NCI-H2029 (cell line): ENCODE measurements around the gene FCGR2B.
"Not testable (repeated sequence)": the region's sequence is repeated elsewhere in the genome, so short reads cannot be mapped to it uniquely, and the experiment has no call there.

Experiments used
- DNase-seq: peaks from one replicate; lab custom pipeline; 2025; lab: John Stamatoyannopoulos, UW

The FCGR2B gene

DNA sequence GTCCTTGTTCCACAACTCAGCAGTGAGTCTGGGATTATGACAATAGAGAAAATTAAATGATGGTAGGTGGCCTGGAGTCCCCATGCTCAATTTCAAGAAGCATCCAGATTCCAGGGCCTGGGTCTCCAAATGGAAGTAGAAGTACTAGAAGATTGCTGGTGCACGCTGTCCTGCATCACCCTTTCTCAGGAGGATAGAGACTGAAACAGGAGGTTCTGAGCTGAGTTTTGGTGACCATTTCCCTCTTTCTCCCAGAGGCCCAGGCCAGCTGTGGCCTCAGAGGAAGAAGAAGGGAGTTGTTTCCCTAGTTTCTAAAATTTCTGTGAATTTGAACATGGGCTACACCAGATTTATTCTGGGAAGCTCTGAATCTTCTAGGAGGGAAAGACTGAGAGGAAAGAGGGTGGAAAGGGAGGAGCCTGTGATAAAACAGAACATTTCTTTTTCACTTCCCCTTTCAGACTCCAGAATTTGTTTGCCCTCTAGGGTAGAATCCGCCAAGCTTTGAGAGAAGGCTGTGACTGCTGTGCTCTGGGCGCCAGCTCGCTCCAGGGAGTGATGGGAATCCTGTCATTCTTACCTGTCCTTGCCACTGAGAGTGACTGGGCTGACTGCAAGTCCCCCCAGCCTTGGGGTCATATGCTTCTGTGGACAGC, at the start of gene FCGR2B:
FCGR2B (plus strand) TSS at position 460 of the 656 bp plus-strand sequence; CDS start at position 559, 99 bp downstream.
- not testable (repeated sequence) for DNase-seq

DNA sequence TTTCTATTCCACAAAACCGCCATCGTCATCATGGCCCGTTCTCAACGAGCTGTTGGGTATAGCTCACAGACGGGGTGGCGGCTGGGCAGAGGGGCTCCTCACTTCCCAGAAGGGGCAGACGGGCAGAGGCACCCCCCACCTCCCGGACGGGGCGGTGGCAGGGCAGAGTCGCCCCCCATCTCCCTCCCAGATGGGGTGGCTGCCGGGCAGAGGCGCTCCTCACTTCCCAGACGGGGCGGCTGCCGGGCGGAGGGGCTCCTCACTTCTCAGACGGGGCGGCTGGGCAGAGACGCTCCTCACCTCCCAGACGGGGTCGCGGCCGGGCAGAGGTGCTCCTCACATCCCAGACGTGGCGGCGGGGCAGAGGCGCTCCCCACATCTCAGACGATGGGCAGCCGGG, 46.5 kb upstream of the FCGR2B start:
- DNase-seq: not testable (repeated sequence)

DNA sequence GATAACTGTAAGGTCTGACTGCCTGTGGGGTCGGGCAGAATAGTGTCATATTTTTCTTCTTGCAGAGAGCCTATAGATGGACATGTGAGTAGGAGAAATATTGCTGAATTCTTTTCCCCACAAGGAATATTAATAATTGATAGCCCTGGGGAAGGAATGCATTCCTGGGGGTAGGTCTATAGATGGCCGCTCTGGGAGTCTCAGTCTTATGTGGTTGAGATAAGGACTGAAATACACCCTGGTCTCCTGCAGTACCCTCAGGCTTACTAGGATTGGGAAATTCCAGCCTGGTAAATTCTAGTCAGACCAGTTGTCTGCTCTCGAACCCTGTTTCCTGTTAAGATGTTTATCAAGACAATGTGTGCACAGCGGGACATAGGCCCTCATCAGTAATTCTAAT, 44.4 kb upstream of the FCGR2B start:
- DNase-seq: not testable (repeated sequence)

DNA sequence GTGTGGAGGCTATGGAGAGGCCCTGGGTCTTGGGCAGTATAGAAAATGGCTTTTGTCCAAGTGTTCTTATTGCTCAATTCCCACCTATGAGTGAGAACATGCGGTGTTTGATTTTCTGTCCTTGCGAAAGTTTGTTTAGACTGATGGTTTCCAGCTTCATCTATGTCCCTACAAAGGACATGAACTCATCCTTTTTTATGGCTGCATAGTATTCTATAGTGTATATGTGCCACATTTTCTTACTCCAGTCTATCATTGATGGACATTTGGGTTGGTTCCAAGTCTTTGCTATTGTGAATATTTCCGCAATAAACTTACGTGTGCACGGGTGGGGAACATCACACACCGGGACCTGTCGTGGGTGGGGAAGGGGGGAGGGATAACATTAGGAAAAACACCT, 42.5 kb upstream of the FCGR2B start:
- not testable (repeated sequence) for DNase-seq

DNA sequence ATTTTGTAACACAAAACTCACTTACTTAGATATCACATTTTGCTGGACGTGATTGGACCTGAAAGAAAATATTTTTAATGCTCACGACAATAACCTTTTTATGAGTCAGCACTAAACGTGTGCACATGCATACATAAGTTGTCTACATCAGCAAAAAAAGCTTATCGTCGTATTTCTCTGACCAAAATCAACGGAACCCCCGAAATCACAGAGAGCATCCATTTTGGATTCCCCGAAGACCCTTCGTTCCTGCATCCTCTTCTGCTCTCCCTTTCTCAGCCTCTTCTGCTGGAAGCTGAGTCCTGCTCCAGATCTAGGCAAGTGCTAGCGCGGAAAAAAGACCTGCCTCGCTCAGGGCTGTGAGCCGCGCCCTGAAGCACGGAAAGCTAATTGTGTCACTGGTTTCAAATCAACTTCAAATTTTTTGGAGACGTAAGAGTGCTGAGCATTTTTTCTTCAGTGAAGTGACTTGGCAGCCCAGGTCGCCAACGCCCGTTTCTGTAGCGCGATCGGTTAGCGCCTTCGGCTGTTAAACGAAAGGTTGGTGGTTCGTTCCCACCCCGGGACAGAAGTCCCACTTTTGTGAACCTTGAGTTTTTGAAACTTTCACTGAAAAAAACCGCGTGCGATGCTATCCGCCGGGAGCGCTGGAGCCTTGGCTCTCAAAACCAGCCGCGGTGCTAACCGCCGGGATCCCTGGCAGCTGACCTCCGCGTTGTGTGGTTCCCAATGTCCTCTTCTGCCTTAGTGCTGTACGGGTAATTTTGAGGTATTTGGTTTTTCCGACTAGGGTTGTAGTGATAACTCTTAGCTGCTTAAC, 41.6 kb upstream of the FCGR2B start:
- not testable (repeated sequence) for DNase-seq

DNA sequence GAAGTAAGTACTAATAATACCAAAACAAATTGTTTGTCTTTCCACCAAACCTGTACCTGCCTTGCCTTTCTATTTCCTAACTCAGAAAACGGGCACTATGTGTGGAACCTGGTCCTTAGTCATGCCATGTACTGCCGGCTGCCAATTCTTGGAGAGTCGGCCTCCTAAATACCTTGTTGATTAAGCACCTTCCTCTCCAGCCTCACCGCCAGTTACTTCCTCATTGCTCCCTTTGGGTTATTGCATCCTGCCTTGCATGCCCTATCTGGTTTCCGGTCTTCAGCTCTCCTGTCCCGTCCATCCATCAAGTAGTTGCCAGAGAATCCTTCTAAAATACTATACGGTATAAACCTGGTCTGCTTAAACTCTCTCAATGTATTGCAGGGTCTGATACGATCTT, 40.9 kb upstream of the FCGR2B start:
- not testable (repeated sequence) for DNase-seq

DNA sequence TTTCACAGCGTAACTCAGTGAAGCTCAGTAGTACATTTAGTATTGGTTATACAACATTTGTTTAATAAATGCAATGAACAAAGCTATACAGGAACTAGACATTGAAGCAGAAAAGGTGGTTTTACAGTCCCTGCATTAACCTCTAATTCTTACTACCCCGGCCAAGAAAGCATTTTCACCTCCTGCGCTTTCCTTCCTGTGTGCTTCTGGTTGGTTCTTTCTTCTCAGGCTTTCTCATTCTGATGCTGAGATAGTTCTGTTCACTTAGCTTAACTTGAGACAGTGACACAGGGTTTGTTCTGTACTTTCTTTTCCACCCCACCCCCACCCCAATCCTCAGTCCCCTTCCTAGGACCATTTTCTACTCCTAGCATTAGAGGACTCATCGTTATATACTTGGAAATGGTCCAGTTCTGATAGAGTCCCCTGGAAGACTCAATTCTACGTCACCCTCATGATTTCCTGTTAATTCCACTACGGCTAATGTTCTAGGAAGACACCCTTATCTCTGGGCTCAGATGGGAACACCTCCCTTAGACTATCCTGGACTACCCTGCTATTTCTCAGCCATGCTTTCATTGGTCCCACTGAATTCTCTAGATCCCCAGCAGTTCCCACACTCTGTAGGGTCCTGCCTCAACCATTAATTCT, 39.4 kb upstream of the FCGR2B start:
- not testable (repeated sequence) for DNase-seq

DNA sequence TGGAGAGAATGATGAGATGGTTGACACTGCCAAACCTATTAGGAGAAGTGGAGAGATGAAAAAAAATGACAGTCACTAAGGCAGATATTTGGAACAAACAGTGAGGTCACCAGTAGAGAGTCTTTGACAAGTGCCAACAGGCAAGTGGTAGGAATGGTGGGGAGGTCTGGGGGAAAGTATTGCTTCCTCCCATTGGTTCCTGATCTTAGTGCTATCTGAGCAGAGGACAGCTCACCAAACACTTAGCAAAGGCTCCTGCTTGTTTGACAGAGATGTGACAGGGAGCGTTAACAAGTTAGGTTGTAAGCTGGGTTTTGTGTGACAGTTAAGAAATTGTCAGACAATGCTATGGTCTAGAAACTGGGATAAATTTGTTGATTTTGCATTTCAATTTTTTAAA, 38.3 kb upstream of the FCGR2B start:
- DNase-seq: not testable (repeated sequence)

DNA sequence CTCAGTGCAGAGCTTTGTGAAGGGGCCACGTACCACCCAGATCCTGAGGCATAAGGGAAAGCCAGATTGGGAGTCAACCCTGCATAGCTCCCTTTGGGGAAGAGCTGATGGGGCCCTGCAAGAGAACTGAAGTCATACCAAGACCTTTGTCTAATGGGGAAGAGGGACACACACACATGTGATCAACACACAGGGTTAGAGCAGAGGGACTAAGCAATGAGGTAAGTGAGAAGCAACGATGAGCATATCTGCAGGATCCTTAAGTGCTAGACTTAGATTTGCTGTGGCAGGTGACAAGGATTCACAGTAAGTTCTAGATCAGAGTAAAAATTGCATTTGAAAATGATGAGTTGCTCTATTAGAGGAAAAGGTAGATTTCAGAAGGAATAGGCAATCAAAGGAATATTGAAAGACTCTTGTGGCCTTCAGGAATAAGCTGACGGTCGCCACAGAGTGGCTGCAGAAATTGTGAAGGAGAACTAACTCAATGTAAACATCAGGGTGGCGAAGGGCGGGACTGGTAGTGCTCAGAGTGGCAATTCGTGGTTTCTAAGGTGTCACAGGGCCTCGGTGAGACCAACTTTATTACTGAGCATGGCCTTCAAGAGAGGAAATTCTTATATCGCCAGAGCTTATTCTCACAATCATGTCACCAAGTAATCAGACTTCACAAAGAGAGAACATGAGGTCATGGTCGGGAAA, 36.3 kb upstream of the FCGR2B start:
- not testable (repeated sequence) for DNase-seq

DNA sequence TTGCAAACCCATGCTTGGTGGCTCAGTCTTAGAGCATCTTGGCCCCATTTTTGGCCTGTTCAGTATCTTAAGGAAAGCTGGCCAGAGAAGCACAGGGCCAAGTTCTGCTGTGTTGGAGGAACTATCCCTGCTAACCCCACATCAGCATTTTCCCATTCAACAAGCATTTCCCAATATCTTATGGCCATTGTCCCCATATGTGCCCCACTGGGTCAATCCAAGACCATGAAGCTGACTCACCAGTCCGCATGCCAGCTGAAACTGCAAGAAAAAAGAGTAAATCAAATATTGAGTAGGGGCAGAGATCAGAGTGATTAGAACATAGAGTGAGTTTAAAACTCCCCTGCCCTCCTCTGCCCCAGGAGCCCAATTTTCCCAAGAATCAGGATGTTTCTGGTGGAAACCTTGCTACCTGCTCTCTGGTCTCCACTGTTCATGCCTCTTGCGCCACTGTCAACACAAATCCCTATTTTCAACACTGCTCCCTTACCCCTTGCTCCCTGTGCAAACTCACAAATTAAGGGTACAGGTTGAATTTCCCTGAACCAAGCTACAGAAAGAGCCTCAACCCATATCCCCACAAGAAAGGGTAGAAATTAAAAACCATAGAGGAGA, 32.7 kb upstream of the FCGR2B start:
- DNase-seq: not testable (repeated sequence)

DNA sequence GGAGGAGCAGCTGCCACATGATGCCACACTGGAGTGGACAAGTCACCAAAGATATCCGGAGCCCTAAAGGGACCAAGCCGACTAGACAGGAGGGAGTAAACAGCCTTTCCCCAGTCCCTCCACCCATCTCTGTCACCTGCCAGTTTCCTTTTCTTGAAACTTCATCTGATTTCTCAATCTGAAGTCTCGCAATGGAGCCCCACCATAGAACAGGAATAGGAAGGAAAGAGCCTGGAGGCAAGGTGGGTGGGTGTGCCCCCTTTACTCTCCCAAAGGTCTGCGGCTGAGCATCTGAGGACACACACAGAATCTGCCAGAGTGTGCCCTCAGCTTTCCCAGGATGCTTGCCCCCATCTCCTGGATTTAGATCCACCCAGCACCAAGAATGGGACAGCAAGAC, 31.9 kb upstream of the FCGR2B start, which contains the start of gene FCGR3B:
FCGR3B (minus strand) TSS at position 101 of the 400 bp plus-strand sequence; CDS start at position 19, 82 bp downstream.
- DNase-seq: no peak

DNA sequence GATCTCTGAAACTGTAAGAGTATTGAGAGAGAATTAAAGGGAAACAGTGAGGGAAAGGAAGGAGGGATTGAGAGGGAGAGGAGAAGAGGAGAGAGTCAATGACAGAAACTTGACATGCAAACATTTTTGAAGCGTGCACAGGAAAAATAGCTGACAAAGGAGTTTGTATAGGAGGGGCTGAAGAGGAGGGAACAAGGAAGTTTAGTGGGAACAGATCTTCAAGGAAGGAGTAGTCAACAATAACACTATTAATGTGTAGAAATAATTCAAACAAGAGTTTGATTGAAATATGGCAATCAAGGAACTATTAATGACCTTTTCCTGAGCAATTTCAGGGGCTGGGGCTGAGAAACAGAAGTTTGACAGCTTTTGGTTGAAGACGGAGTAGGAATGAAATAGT, 27.9 kb upstream of the FCGR2B start:
- DNase-seq: not testable (repeated sequence)

DNA sequence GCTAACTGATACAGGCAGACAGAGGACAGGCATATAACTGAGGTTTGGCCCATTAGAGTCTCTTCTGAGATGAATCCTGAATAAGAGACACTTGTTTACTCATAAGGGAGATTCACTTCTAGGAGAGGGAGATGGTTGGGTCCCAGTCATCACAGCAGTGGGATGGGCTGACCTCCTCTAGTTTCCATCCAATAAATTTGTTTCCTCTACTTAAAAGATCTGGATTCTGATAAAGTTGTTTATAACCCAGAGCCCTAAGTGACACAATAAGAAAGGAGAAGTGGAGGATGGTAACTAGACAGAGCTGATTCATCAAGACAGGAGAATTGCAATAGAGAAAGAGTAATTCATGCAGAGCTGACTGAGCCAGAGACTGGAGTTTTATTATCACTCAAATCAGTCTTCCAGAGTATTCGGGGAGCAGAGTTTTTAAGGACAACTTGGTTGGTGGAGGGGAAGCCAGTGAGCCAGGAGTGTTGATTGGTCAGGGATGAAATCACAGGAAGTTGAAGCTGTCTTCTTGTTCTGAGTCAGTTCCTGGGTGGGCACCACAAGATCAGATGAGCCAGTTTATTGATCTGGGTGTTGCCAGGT, 26.7 kb upstream of the FCGR2B start:
- not testable (repeated sequence) for DNase-seq

DNA sequence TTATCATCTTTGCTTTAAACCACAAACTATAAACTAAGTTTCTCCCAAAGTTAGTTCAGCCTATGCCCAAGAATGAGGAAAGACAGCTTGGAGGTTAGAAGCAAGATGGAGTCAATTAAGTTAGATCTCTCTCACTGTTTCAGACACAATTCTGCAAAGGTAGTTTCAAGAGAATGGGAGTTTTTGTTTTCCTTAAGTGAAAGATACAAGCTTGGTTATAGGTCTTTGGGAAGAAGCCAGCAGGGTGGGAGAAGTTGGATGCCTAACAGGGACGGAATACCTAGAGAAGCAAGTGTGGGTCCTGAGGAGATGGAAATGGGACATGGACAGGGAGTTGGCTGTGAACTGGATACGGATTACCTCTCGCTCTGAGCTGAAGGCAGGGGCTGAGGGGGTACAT, 26.0 kb upstream of the FCGR2B start:
- DNase-seq: not testable (repeated sequence)

DNA sequence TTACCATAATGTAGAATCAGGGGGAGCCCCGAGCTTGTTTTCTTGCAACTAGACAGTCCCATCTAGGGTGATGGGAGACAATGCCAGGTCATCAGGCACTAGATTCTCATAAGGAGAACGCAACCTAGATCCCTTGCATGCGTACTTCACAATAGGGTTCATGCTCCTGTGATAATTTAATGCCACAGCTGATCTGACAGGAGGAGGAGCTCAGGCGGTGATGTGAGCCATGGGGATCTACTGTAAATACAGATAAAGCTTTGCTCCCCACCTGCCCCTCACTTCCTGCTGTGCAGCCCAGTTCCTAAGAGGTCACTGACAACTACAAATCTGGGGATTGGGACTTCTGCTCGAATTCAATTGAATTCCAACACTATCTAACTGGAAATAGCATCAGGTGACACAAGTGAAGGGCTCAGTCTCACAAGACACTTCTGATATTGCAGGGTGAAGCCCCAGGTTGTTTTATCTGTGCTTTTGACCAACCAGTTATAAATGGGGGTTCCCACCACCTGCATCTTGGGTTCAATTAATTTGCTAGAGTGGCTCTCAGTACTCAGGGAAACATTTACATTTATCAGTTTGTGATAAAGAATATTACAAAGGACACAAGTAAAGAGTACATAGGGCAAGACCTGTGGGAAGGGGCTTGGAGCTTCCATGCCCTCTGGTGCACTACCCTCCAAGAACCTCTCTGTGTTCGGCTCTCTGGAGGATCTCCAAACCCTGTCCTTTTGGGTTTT, 24.5 kb upstream of the FCGR2B start:
- DNase-seq: not testable (repeated sequence)

DNA sequence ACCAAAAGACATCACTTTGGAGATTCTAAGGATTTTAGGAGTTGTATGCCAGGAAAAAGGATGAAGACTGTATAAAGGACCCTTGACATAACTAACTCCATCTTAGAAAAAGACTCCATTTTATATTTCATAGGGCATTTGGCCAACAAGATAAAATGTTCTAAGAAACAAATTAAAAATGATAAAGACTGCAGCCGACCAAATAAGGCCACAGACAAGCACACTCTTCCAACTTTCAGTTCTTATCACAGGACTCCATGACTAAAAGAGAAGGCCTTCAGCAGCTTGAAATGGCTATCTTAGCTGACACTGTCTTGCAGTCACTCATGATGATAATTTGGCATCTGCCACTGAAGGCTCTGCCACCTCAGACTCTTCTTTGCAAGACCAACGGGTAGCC, 23.7 kb upstream of the FCGR2B start:
- DNase-seq: not testable (repeated sequence)

DNA sequence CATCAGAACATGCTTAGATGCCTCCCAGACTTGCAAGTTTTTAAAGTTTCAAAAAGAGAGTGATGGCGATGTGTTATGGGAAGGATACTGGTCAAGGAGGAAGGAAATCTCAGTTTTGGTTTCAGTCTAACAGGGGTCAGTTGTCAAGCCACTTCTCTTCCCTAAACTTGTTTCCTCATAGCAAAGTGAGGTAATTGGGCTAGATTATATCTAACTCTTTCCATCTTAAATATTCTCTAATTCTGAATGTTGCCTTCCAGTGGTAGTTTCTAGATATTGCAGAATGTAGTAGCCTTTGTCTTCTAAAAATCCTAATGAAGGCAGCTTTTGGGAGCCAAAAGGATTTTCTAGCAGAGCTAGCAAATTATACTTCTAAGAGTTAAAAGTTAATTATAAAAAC, 20.2 kb upstream of the FCGR2B start:
- DNase-seq: not testable (repeated sequence)

DNA sequence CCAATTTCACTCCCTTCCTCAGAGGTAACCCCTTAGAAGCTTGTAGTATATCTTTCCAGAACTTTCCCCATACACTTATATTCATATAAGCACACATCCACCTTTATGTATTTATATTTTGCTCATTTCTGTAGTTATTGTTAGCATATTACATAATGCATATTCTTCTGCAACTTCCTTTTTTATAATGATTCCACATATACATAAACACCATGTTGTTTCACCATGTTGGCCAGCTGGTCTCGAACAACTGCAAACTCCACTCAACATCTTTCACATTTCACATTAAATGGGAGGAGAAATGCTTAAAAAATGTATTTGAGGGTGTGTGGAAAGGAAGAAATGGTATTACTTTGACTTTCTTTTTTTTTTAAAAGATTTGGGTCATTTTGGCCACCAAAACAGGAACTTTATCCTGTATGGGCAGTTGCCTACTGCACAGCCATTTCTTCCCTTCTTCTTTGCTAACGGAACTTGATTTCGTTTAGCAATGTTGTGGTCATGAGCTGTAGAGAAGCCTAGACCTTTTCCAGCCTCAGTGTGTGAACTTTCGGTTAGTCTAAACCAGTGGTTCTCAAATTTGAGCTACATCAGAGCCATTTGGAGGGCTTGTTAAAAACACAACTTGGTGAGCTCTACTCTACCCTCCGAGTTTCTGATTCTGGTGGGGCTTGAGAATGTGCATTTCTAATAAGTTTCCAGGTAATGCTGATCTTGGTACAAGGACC, 19.3 kb upstream of the FCGR2B start:
- DNase-seq: not testable (repeated sequence)

DNA sequence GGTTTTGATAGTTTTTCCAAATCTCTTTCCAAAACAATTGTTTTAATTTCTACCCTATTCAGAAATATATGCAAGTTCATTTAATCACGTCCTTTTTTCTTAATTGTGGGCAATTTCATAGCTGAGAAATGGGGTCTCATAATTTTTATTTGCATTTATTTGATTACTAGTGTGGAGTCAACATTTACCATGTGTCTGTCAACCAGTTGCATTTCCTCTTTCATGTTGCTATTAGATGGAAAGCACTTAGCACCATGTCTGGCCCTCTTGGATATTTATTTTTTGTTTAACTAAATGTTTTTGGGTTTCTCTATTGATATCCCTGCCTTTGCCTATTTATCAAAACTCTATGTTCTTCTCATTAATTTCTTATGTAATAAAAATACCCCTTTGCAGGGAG, 18.1 kb upstream of the FCGR2B start:
- not testable (repeated sequence) for DNase-seq
